RWPE2 (cell line): Measurements from ENCODE around the gene HOXD9.

ENCODE experiments used
- ATAC-seq: fragments of 200-7000 bp; cut with Tn5 transposase; 3 replicates; pipeline ENCODE4 v1.9.1; 2021; ENCODE audit warnings: low read depth
- DNase-seq: peaks from one replicate; pipeline ENCODE4 v3.0.0-alpha.2; 2020; ENCODE audit warnings: low spot score
- H3K27ac ChIP-seq: fragments of 450-650 bp; 2 replicates; pipeline ENCODE4 v1.5.1; 2017; ENCODE audit warnings: mild to moderate bottlenecking; ENCODE audit not compliant: poor library complexity, severe bottlenecking
- H3K27me3 ChIP-seq: fragments of 250-450 bp; sonication (Bioruptor Pico); 2 replicates; pipeline ENCODE4 v1.5.1; 2021; ENCODE audit warnings: mild to moderate bottlenecking, moderate library complexity; ENCODE audit not compliant: insufficient read depth, poor library complexity, severe bottlenecking
- H3K36me3 ChIP-seq: fragments of 250-450 bp; sonication (Bioruptor Pico); 2 replicates; pipeline ENCODE4 v1.5.1; 2020; ENCODE audit warnings: low read depth, mild to moderate bottlenecking, moderate library complexity
- H3K4me1 ChIP-seq: fragments of 250-450 bp; sonication (Bioruptor Pico); 2 replicates; pipeline ENCODE4 v1.5.1; 2021; ENCODE audit warnings: mild to moderate bottlenecking, moderate library complexity; ENCODE audit not compliant: insufficient read depth, poor library complexity, severe bottlenecking
- H3K4me3 ChIP-seq: fragments of 250-450 bp; sonication (Bioruptor Pico); 2 replicates; pipeline ENCODE4 v1.5.1; 2021; ENCODE audit warnings: mild to moderate bottlenecking, moderate library complexity; ENCODE audit not compliant: severe bottlenecking
- H3K9me3 ChIP-seq: fragments of 250-450 bp; sonication (Bioruptor Pico); 2 replicates; pipeline ENCODE4 v1.5.1; 2021; ENCODE audit warnings: mild to moderate bottlenecking, moderate library complexity; ENCODE audit not compliant: severe bottlenecking
- CTCF ChIP-seq: fragments of 450-650 bp; IDR thresholded peaks from one replicate; pipeline ENCODE4 v1.5.1; 2017; ENCODE audit warnings: mild to moderate bottlenecking, moderate library complexity; ENCODE audit not compliant: poor library complexity, severe bottlenecking

HOXD9 gene

GRCh38 chr2:176146101-176146500 lies 23.6 kb downstream of the HOXD9 start:
- no peak for TF ChIP-seq CTCF
- ATAC-seq, result no peak
- Histone ChIP-seq H3K4me1 (no peaks in the 10 kb centered on the region), H3K27ac (no peak overlapping the region), H3K4me3 (no peak overlapping the region), H3K27me3 (no peaks in the 10 kb centered on the region), H3K9me3 (no peaks in the 10 kb centered on the region), H3K36me3 (no peaks in the 10 kb centered on the region)
- DNase-seq, result no peak

- no peak for ATAC-seq
- no peak overlapping the region for H3K4me3 ChIP-seq
- H3K27me3 ChIP-seq, result no peaks in the 10 kb centered on the region
- no peaks in the 10 kb centered on the region for H3K4me1 ChIP-seq
- no peaks in the 10 kb centered on the region for H3K9me3 ChIP-seq
- H3K27ac ChIP-seq, result no peak overlapping the region
- H3K36me3 ChIP-seq, result no peaks in the 10 kb centered on the region
- DNase-seq, result no peak
- TF ChIP-seq CTCF, result no peak
These were observed 24.1 kb downstream of the HOXD9 start for GRCh38 chr2:176146645-176147044.

- DNase-seq (no peak), ATAC-seq (no peak)
- Histone ChIP-seq H3K36me3 (no peaks in the 10 kb centered on the region), H3K4me3 (no peak overlapping the region), H3K27ac (no peak overlapping the region), H3K4me1 (no peaks in the 10 kb centered on the region), H3K9me3 (no peaks in the 10 kb centered on the region), H3K27me3 (no peaks in the 10 kb centered on the region)
- TF ChIP-seq CTCF, result no peak
These were observed 24.8 kb downstream of the HOXD9 start for GRCh38 chr2:176147210-176147799.

GRCh38 chr2:176147800-176148496 lies 25.4 kb downstream of the HOXD9 start:
- Histone ChIP-seq H3K9me3 (no peaks in the 10 kb centered on the region), H3K4me3 (no peak overlapping the region), H3K27ac (no peak overlapping the region), H3K36me3 (no peaks in the 10 kb centered on the region), H3K4me1 (no peaks in the 10 kb centered on the region), H3K27me3 (no peaks in the 10 kb centered on the region)
- ATAC-seq, result no peak
- DNase-seq, result peak; percentile 52
- no peak for TF ChIP-seq CTCF
